K562 (cell line): ENCODE results near the gene RERE.
"Not testable (repeated sequence)": the region's sequence is repeated elsewhere in the genome, so short reads cannot be mapped to it uniquely, and the experiment has no call there.

Experiments used
- BACH1 ChIP-seq: fragments of 200-800 bp; sonication (Bioruptor generic); IDR thresholded peaks from 2 replicates; pipeline ENCODE4 v1.6.1; 2016; ENCODE audit warnings: missing genetic modification characterization, missing compliant biosample characterization
- CHD2 ChIP-seq: IDR thresholded peaks from 2 replicates; pipeline ENCODE4 v1.6.1; 2011; ENCODE audit warnings: low read depth, low read length
- ESRRA ChIP-seq: fragments of 450-650 bp; IDR thresholded peaks from 2 replicates; pipeline ENCODE4 v1.6.1; 2014; ENCODE audit warnings: low read depth, mild to moderate bottlenecking, moderate library complexity, borderline replicate concordance
- FUS ChIP-seq: fragments of 200-400 bp; formaldehyde crosslinking; optimal IDR thresholded peaks from 2 replicates; pipeline ENCODE3; 2017; ENCODE audit warnings: low read depth, low read length
- HOMEZ ChIP-seq: fragments of 250-450 bp; sonication (Bioruptor Pico); IDR thresholded peaks from 2 replicates; pipeline ENCODE4 v1.4.0; 2020; ENCODE audit warnings: mild to moderate bottlenecking, moderate library complexity
- MAFF ChIP-seq: IDR thresholded peaks from 2 replicates; pipeline ENCODE4 v1.6.1; 2012; ENCODE audit warnings: low read length, improper control_type of control experiment
- SRF ChIP-seq, 2 experiments: fragments of 250-450, 450-650 bp in 1 of 2; sonication (Bioruptor Pico) in 1 of 2; sonication (generic) in 1 of 2; formaldehyde crosslinking; IDR thresholded peaks; 2 replicates each; pipeline versions ENCODE4 v1.5.0 to v1.5.1; 2020 to 2022; ENCODE audit warnings: mild to moderate bottlenecking in 1 of 2, missing genetic modification reagents in 1 of 2
- THAP7 ChIP-seq: fragments of 250-450 bp; sonication (Bioruptor Pico); IDR thresholded peaks from 2 replicates; pipeline ENCODE4 v1.5.0; 2021
- ZNF785 ChIP-seq: fragments of 250-450 bp; sonication (Bioruptor Pico); IDR thresholded peaks from 2 replicates; pipeline ENCODE4 v1.4.0; 2020; ENCODE audit warnings: mild to moderate bottlenecking
- TF ChIP-seq, protein P1 (sequence below), 2 experiments: fragments of 450-650 bp; conservative IDR thresholded peaks; 2 replicates each; pipeline ENCODE4 v1.6.1; 2017; ENCODE audit warnings: mild to moderate bottlenecking in 2 of 2, moderate library complexity in 2 of 2

DNA sequence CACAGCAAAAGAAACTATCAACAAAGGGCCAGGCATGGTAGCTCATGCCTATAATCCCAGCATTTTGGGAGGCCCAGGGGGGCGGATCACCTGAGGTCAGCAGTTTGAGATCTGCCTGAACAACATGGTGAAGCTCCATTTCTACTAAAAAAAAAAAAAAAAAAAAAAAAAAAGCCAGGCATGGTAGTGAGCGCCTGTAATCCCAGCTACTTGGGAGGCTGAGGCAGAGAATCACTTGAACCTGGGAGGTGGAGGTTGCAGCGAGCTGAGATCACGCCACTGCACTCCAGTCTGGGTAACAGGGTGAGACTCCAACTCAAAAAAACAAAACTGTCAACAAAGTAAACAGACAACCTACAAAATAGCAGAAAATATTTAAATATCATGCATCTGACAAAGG is 122.0 kb downstream of the RERE start:
- TF ChIP-seq MAFF; BACH1 (tag); CHD2; THAP7 (CRISPR knock-in tag); SRF (CRISPR knock-in tag; IDR thresholded peaks at IDR 0.05); ZNF785; FUS; HOMEZ (CRISPR knock-in tag); ESRRA: not testable (repeated sequence)
- TF ChIP-seq, protein P1, sequence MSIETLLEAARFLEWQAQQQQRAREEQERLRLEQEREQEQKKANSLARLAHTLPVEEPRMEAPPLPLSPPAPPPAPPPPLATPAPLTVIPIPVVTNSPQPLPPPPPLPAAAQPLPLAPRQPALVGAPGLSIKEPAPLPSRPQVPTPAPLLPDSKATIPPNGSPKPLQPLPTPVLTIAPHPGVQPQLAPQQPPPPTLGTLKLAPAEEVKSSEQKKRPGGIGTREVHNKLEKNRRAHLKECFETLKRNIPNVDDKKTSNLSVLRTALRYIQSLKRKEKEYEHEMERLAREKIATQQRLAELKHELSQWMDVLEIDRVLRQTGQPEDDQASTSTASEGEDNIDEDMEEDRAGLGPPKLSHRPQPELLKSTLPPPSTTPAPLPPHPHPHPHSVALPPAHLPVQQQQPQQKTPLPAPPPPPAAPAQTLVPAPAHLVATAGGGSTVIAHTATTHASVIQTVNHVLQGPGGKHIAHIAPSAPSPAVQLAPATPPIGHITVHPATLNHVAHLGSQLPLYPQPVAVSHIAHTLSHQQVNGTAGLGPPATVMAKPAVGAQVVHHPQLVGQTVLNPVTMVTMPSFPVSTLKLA (conservative IDR thresholded peaks at IDR 0.05) = not testable (repeated sequence)
